CD14-positive monocyte (primary cell): Measurements from ENCODE around the gene SPRYD7. TPM values are rescaled to one million over a fixed set of nuclear protein-coding genes. Genes with fewer than 3 reads are reported as not detected.

Source experiments
- DNase-seq, 3 donors: peaks; one replicate each; pipeline ENCODE4 v3.0.0-alpha.2; 2011 to 2022
- H2AFZ ChIP-seq: 2 replicates; pipeline ENCODE4 v1.6.0; 2012; ENCODE audit warnings: mild to moderate bottlenecking, low read depth, low read length, inconsistent platforms; ENCODE audit not compliant: insufficient read depth, poor library complexity, severe bottlenecking
- H3K27ac ChIP-seq, 2 donors: 1 replicate in 1 of 2; 2 replicates in 1 of 2; pipeline ENCODE4 v1.5.1; 2012 to 2013; ENCODE audit warnings: low read length in 2 of 2, control low read depth in 1 of 2, inconsistent platforms in 1 of 2, low read depth in 1 of 2, mild to moderate bottlenecking in 1 of 2
- H3K27me3 ChIP-seq, 2 donors: one replicate each; pipeline versions ENCODE4 v1.6.0 to v1.6.1; 2011 to 2013; ENCODE audit warnings: low read length in 2 of 2; ENCODE audit not compliant: control insufficient read depth in 2 of 2, insufficient read depth in 2 of 2
- H3K36me3 ChIP-seq, 2 donors: replicated peaks in 1 of 2; 1 replicate in 1 of 2; 2 replicates in 1 of 2; pipeline versions ENCODE4 v1.5.1 to v1.6.1; 2012 to 2013; ENCODE audit warnings: low read length in 2 of 2, control low read depth in 1 of 2, inconsistent platforms in 1 of 2, mild to moderate bottlenecking in 1 of 2; ENCODE audit not compliant: insufficient read depth in 2 of 2, control insufficient read depth in 1 of 2
- H3K4me1 ChIP-seq, 2 donors: 1 replicate in 1 of 2; 2 replicates in 1 of 2; pipeline versions ENCODE4 v1.5.1 to v1.6.1; 2012 to 2013; ENCODE audit warnings: low read length in 2 of 2, control low read depth in 1 of 2, inconsistent platforms in 1 of 2, mild to moderate bottlenecking in 1 of 2, moderate library complexity in 1 of 2; ENCODE audit not compliant: insufficient read depth in 2 of 2, control insufficient read depth in 1 of 2
- H3K4me2 ChIP-seq: replicated peaks from 2 replicates; pipeline ENCODE3; 2012; ENCODE audit warnings: low read length, moderate library complexity, mild to moderate bottlenecking; ENCODE audit not compliant: poor library complexity, severe bottlenecking; ENCODE audit errors: extremely low read depth
- H3K4me3 ChIP-seq, 3 experiments: fragments of 200-600 bp in 1 of 3; sonication (generic) in 1 of 3; replicated peaks in 1 of 3; 1 replicate in 2 of 3; 2 replicates in 1 of 3; pipeline ENCODE4 v1.5.1; 2011 to 2013; ENCODE audit warnings: low read length in 3 of 3, mild to moderate bottlenecking in 3 of 3, control low read depth in 2 of 3, low read depth in 2 of 3, inconsistent platforms in 1 of 3, moderate library complexity in 1 of 3
- H3K79me2 ChIP-seq: 2 replicates; pipeline ENCODE4 v1.6.0; 2012; ENCODE audit warnings: mild to moderate bottlenecking, control low read depth, inconsistent platforms, low read length, moderate library complexity; ENCODE audit not compliant: insufficient read depth
- H3K9ac ChIP-seq: 2 replicates; pipeline ENCODE4 v1.6.0; 2017; ENCODE audit warnings: low read length, mild to moderate bottlenecking; ENCODE audit not compliant: insufficient read depth, poor library complexity, severe bottlenecking
- H3K9me3 ChIP-seq, 2 donors: replicated peaks in 1 of 2; 1 replicate in 1 of 2; 2 replicates in 1 of 2; pipeline versions ENCODE4 v1.5.1 to v1.6.1; 2012 to 2013; ENCODE audit warnings: low read length in 2 of 2, control low read depth in 1 of 2; ENCODE audit not compliant: control insufficient read depth in 1 of 2, insufficient read depth in 1 of 2
- H4K20me1 ChIP-seq: 2 replicates; pipeline ENCODE4 v1.6.0; 2012; ENCODE audit warnings: mild to moderate bottlenecking, low read length, control low read depth, moderate library complexity; ENCODE audit not compliant: insufficient read depth
- H3K27ac Mint-ChIP-seq, 7 donors: one replicate each; pipeline ENCODE4 v1.8.0; 2020; ENCODE audit warnings: mild to moderate bottlenecking in 7 of 7, mixed read lengths in 7 of 7, moderate library complexity in 6 of 7, inconsistent platforms in 2 of 7
- H3K27me3 Mint-ChIP-seq, 3 donors: one replicate each; pipeline ENCODE4 v1.8.0; 2021 to 2022; ENCODE audit warnings: low read depth in 3 of 3, mild to moderate bottlenecking in 3 of 3, mixed read lengths in 3 of 3, moderate library complexity in 3 of 3, inconsistent platforms in 1 of 3
- H3K36me3 Mint-ChIP-seq, 2 donors: one replicate each; pipeline ENCODE4 v1.8.0; 2020; ENCODE audit warnings: mixed read lengths in 2 of 2, inconsistent platforms in 1 of 2, mild to moderate bottlenecking in 1 of 2
- H3K4me1 Mint-ChIP-seq: one replicate; pipeline ENCODE4 v1.8.0; 2020; ENCODE audit warnings: mild to moderate bottlenecking, mixed read lengths
- H3K4me3 Mint-ChIP-seq, 2 donors: one replicate each; pipeline ENCODE4 v1.8.0; 2020; ENCODE audit warnings: mild to moderate bottlenecking in 2 of 2, mixed read lengths in 2 of 2, moderate library complexity in 1 of 2
- H3K9me3 Mint-ChIP-seq, 7 donors: one replicate each; pipeline ENCODE4 v1.8.0; 2020 to 2022; ENCODE audit warnings: mixed read lengths in 7 of 7, mild to moderate bottlenecking in 6 of 7, moderate library complexity in 6 of 7, inconsistent platforms in 2 of 7
- CTCF ChIP-seq: fragments of 200-600 bp; IDR thresholded peaks from one replicate; pipeline ENCODE4 v1.8.0; 2022; ENCODE audit warnings: antibody characterized with exemption, mild to moderate bottlenecking
- whole genome bisulfite sequencing: methylation state at CpG from one replicate; pipeline ENCODE4 v1.1.5; 2013; ENCODE audit warnings: missing lambda C conversion rate; ENCODE audit not compliant: insufficient coverage; 5-methylcytosine and 5-hydroxymethylcytosine counted together
- intact Hi-C, 2 donors: fragments of 100-400 bp; cut with micrococcal nuclease; formaldehyde crosslinking; loops; one replicate each; pipeline versions ENCODE4 v1.15.0 to v1.15.1; 2023
- polyA plus RNA-seq, 3 donors: library from polyadenylated mRNA; depleted of rRNA in 1 of 3; unstranded in 2 of 3; stranded (reverse) in 1 of 3; fragments of 300-500 nt in 2 of 3; fragments of >200 nt in 1 of 3; fragmentation: Illumina TruSeq in 2 of 3; gene quantifications; 1 replicate in 2 of 3; 2 replicates in 1 of 3; pipeline ENCODE4 v1.2.3, GENCODE V29; 2012 to 2021

The SPRYD7 gene
- polyA plus RNA-seq, 3 donors: 1.1 to 2.3 (median 1.2) TPM

- H3K4me1 ChIP-seq: no peaks in the 10 kb centered on the region
- no peak overlapping the region for H3K9ac ChIP-seq
- H2AFZ ChIP-seq: no peak overlapping the region
- H3K4me2 ChIP-seq: no peak overlapping the region
- no peak for TF ChIP-seq CTCF
- no peak overlapping the region for H3K27ac ChIP-seq
- no peaks in the 10 kb centered on the region for H3K4me1 Mint-ChIP-seq
- peaks cover 0 to 6% (median 0%) of the 10 kb centered on the region in 7 donors for H3K9me3 Mint-ChIP-seq
- WGBS: no CpG with 5 or more reads among the region's 1 CpG
- no peak overlapping the region for H3K4me3 Mint-ChIP-seq
- peaks cover 35 to 49% of the 10 kb centered on the region in 2 donors for H3K36me3 Mint-ChIP-seq
- no peak overlapping the region for H3K4me3 ChIP-seq
- no peak for DNase-seq
- H3K36me3 ChIP-seq: peaks cover 21 to 28% of the 10 kb centered on the region in 2 donors
- no peak overlapping the region for H3K27ac Mint-ChIP-seq
- no peaks in the 10 kb centered on the region for H3K27me3 ChIP-seq
- H3K9me3 ChIP-seq: no peaks in the 10 kb centered on the region
- peaks cover 0 to 1% (median 0%) of the 10 kb centered on the region in 3 donors for H3K27me3 Mint-ChIP-seq
- no peaks in the 10 kb centered on the region for H4K20me1 ChIP-seq
- intact Hi-C loops: no loop called here
- no peaks in the 10 kb centered on the region for H3K79me2 ChIP-seq
Measured at GRCh38 chr13:49914947-49915346, 21.2 kb downstream of the SPRYD7 start.

- H3K27ac ChIP-seq: no peak overlapping the region
- no peak overlapping the region for H3K27ac Mint-ChIP-seq
Measured at GRCh38 chr13:49908637-49909036, 27.5 kb downstream of the SPRYD7 start.

More at GRCh38 chr13:49908637-49909036, 27.5 kb downstream of the SPRYD7 start:
- Mint-ChIP-seq H3K9me3 (peaks cover 2 to 25% (median 11%) of the 10 kb centered on the region in 7 donors), H3K4me3 (no peak overlapping the region), H3K27me3 (peaks cover 0 to 1% (median 0%) of the 10 kb centered on the region in 3 donors), H3K4me1 (no peaks in the 10 kb centered on the region), H3K36me3 (peaks cover 8 to 12% of the 10 kb centered on the region in 2 donors)
- WGBS: 94% methylated on average over 4 of the region's 5 CpGs
- Histone ChIP-seq H3K27me3 (no peaks in the 10 kb centered on the region), H3K9ac (no peak overlapping the region), H2AFZ (no peak overlapping the region), H3K4me2 (no peak overlapping the region), H3K79me2 (no peaks in the 10 kb centered on the region), H3K36me3 (peaks cover 0 to 6% of the 10 kb centered on the region in 2 donors), H3K4me3 (no peak overlapping the region), H3K9me3 (peaks cover 3 to 10% of the 10 kb centered on the region in 2 donors), H4K20me1 (no peaks in the 10 kb centered on the region), H3K4me1 (no peaks in the 10 kb centered on the region)
- intact Hi-C loops: no loop called here
- no peak for TF ChIP-seq CTCF
- no peak for DNase-seq
